Breast epithelium (tissue), 4 donors: Measurements from ENCODE around the gene SRRM3. TPM values are rescaled to one million over a fixed set of nuclear protein-coding genes. Genes with fewer than 3 reads are reported as not detected.

Experiments used
- DNase-seq, 2 donors: peaks; one replicate each; pipeline ENCODE4 v3.0.0-alpha.2; 2019; ENCODE audit warnings: low spot score in 2 of 2
- H3K27ac ChIP-seq, 2 donors: fragments of 200-600 bp; sonication (generic) in 1 of 2; one replicate each; pipeline ENCODE4 v1.5.1; 2016 to 2019; ENCODE audit warnings: mild to moderate bottlenecking in 1 of 2
- H3K27me3 ChIP-seq, 2 donors: fragments of 200-600 bp; sonication (generic) in 1 of 2; one replicate each; pipeline versions ENCODE4 v1.5.1 to v1.6.0; 2017 to 2019; ENCODE audit warnings: control low read depth in 1 of 2, mild to moderate bottlenecking in 1 of 2
- H3K36me3 ChIP-seq: fragments of 200-600 bp; one replicate; pipeline ENCODE4 v1.5.1; 2019
- H3K4me1 ChIP-seq, 2 donors: fragments of 200-600 bp; sonication (generic); one replicate each; pipeline ENCODE4 v1.5.1; 2016 to 2019; ENCODE audit warnings: control low read depth in 1 of 2
- H3K4me3 ChIP-seq, 3 donors: fragments of 200-600 bp; sonication (generic); 1 replicate in 2 of 3; 2 replicates in 1 of 3; pipeline ENCODE4 v1.5.1; 2016 to 2019; ENCODE audit warnings: mild to moderate bottlenecking in 3 of 3, moderate library complexity in 2 of 3
- H3K9me3 ChIP-seq, 2 donors: fragments of 200-600 bp; sonication (generic) in 1 of 2; one replicate each; pipeline ENCODE4 v1.5.1; 2016 to 2019; ENCODE audit warnings: control low read depth in 1 of 2
- POLR2A ChIP-seq: fragments of 450-650 bp; IDR thresholded peaks from one replicate; pipeline ENCODE4 v1.6.1; 2016; ENCODE audit warnings: antibody characterized with exemption, mild to moderate bottlenecking, moderate library complexity
- POLR2AphosphoS5 ChIP-seq, 3 donors: sonication (generic); formaldehyde crosslinking; IDR thresholded peaks; one replicate each; pipeline ENCODE4 v1.6.1; 2017; ENCODE audit warnings: antibody characterized with exemption in 3 of 3
- intact Hi-C: fragments of 100-400 bp; cut with DNase I; formaldehyde crosslinking; loops from one replicate; pipeline ENCODE4 v1.15.1; 2023; ENCODE audit warnings: low total_unique reads
- total RNA-seq, 3 donors: library from RNA; depleted of rRNA; stranded (reverse); fragments of >200 nt; gene quantifications; one replicate each; pipeline ENCODE4 v1.1.0, GENCODE V29; 2016
- TF ChIP-seq, protein P1 (sequence below), 3 donors: fragments of 450-650 bp; IDR thresholded peaks; one replicate each; pipeline ENCODE4 v1.5.1; 2016 to 2017; ENCODE audit warnings: antibody characterized with exemption in 3 of 3, mild to moderate bottlenecking in 3 of 3, moderate library complexity in 3 of 3

Gene SRRM3
- total RNA-seq, 3 donors from 2014 or later: 3.4 to 7.9 (median 3.4) TPM

- intact Hi-C loops: no loop called here
- no peak overlapping the region for H3K27ac ChIP-seq
- no peak overlapping the region for H3K4me3 ChIP-seq
- TF ChIP-seq POLR2A (no peak), POLR2AphosphoS5 (IDR thresholded peaks at IDR 0.05) (no peak)
- TF ChIP-seq, protein P1, sequence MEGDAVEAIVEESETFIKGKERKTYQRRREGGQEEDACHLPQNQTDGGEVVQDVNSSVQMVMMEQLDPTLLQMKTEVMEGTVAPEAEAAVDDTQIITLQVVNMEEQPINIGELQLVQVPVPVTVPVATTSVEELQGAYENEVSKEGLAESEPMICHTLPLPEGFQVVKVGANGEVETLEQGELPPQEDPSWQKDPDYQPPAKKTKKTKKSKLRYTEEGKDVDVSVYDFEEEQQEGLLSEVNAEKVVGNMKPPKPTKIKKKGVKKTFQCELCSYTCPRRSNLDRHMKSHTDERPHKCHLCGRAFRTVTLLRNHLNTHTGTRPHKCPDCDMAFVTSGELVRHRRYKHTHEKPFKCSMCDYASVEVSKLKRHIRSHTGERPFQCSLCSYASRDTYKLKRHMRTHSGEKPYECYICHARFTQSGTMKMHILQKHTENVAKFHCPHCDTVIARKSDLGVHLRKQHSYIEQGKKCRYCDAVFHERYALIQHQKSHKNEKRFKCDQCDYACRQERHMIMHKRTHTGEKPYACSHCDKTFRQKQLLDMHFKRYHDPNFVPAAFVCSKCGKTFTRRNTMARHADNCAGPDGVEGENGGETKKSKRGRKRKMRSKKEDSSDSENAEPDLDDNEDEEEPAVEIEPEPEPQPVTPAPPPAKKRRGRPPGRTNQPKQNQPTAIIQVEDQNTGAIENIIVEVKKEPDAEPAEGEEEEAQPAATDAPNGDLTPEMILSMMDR (IDR thresholded peaks at IDR 0.05): no peak
- no peaks in the 10 kb centered on the region for H3K36me3 ChIP-seq
- no peak for DNase-seq
- H3K4me1 ChIP-seq: peaks cover 3% of the 10 kb centered on the region in 2 donors
- no peaks in the 10 kb centered on the region for H3K27me3 ChIP-seq
- H3K9me3 ChIP-seq: no peaks in the 10 kb centered on the region
These were observed 126.7 kb downstream of the SRRM3 start for GRCh38 chr7:76328389-76328788.

DNA sequence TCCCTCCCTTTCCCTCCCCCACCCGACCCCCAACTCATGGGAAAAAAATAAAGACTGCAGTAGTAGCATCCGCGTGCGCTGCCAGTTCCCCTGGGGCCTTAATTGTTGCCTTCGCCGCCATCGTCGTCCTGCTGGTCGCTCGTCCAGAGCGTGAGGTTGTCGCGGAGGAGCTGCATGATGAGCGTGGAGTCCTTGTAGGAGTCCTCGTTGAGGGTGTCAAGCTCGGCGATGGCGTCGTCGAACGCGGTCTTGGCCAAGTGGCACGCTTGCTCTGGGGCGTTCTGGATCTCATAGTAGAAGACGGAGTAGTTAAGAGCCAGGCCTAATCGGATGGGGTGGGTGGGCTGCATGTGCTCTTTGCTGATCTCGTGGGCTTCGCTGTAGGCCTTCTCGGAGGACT is 127.8 kb downstream of the SRRM3 start:
- no peak for DNase-seq

DNA sequence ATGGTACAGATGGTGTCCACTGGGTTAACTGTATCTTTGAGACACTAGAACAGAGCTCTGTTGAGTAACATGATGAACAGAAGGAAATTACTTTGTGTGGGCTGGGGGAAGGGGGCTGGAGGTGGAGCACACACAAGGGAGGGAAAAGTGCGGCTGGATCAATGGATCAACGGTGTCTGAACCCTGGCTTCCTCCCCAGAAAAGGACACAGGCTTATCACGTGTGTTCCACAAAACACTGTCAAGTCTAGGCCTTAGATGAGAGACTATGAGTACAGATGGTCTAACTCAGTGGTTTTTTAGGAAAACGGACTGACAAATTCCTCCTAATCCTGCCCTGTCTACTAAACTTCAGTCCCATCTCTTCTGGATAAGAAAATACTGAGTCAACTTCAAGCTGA is 128.6 kb downstream of the SRRM3 start:
- no peaks in the 10 kb centered on the region for H3K9me3 ChIP-seq
- no peaks in the 10 kb centered on the region for H3K36me3 ChIP-seq
- H3K27me3 ChIP-seq: no peaks in the 10 kb centered on the region
- no peak overlapping the region for H3K27ac ChIP-seq
- TF ChIP-seq, protein P1 (IDR thresholded peaks at IDR 0.05): no peak
- TF ChIP-seq POLR2A (no peak), POLR2AphosphoS5 (IDR thresholded peaks at IDR 0.05) (no peak)
- intact Hi-C loops: no loop called here
- H3K4me1 ChIP-seq: peaks cover 6 to 10% of the 10 kb centered on the region in 2 donors
- no peak for DNase-seq
- H3K4me3 ChIP-seq: no peak overlapping the region

More for the DNA sequence above, 127.8 kb downstream of the SRRM3 start:
- H3K4me3 ChIP-seq: no peak overlapping the region
- H3K36me3 ChIP-seq: no peaks in the 10 kb centered on the region
- H3K27ac ChIP-seq: no peak overlapping the region
- H3K27me3 ChIP-seq: no peaks in the 10 kb centered on the region
- H3K9me3 ChIP-seq: no peaks in the 10 kb centered on the region
- H3K4me1 ChIP-seq: peaks cover 6 to 10% of the 10 kb centered on the region in 2 donors
- TF ChIP-seq, protein P1 (IDR thresholded peaks at IDR 0.05): no peak
- no peak for TF ChIP-seq POLR2AphosphoS5 (IDR thresholded peaks at IDR 0.05)
- intact Hi-C loops: no loop called here

DNA sequence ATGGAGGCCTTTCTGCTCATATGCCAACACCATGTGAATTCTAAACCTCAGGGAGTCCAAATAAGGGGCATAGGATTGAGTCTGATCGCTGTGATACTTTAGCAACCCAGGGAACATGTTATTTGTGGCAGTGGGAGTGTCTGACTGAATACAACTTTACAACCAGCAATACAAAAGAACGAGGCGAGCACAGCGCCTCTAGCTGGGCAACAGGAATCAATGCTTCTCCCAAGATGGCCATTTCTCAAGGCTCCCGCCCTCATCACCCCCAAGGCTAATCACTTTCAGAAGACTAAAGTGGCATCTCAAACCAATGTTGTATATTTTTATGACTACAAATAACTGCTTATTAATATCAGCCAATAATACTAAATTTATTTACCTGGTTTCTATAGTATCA is 129.0 kb downstream of the SRRM3 start:
- no peak overlapping the region for H3K4me3 ChIP-seq
- H3K27ac ChIP-seq: no peak overlapping the region
- H3K9me3 ChIP-seq: no peaks in the 10 kb centered on the region
- no peak for DNase-seq
- H3K36me3 ChIP-seq: no peaks in the 10 kb centered on the region
- H3K4me1 ChIP-seq: peaks cover 6 to 10% of the 10 kb centered on the region in 2 donors
- no peaks in the 10 kb centered on the region for H3K27me3 ChIP-seq
- TF ChIP-seq POLR2AphosphoS5 (IDR thresholded peaks at IDR 0.05) (no peak), POLR2A (no peak)
- TF ChIP-seq, protein P1 (IDR thresholded peaks at IDR 0.05): no peak
- intact Hi-C loops: no loop called here

DNA sequence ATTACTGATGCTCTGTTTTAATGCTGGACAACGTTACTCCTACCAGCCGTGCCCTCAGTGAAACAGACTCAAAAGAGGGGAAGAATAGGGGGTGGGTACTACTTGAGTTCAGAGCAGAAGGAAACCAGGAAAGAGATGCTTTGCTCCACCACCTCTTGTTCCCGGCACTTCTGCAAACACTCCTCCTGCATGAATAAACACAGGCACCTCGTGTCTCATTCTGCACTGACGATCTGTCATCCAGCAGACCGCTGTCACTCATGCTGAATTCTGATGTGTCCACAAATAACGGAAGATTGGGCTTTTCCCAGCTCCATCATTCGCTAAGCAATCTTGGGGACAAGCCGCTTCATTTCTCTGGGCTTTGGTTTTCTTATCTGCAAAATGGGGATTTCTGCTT is 130.4 kb downstream of the SRRM3 start:
- no peak for DNase-seq
- TF ChIP-seq, protein P1 (IDR thresholded peaks at IDR 0.05): no peak
- TF ChIP-seq POLR2A (no peak), POLR2AphosphoS5 (IDR thresholded peaks at IDR 0.05) (no peak)
- H3K4me3 ChIP-seq: no peak overlapping the region
- peaks cover 6 to 10% of the 10 kb centered on the region in 2 donors for H3K4me1 ChIP-seq
- no peak overlapping the region for H3K27ac ChIP-seq
- H3K27me3 ChIP-seq: no peaks in the 10 kb centered on the region
- H3K9me3 ChIP-seq: no peaks in the 10 kb centered on the region
- no peaks in the 10 kb centered on the region for H3K36me3 ChIP-seq
- intact Hi-C loops: no loop called here
